Keratinocyte (primary cell): ENCODE data around the gene SYNGR1. TPM values are rescaled to one million over a fixed set of nuclear protein-coding genes. Genes with fewer than 3 reads are reported as not detected.

Experiments used
- DNase-seq: peaks from one replicate; pipeline ENCODE4 v3.0.0-alpha.2; 2011; ENCODE audit warnings: low read depth, missing footprints, low spot score
- FAIRE-seq: peaks from 2 replicates; lab custom pipeline; 2011; peaks lifted over from hg19 to GRCh38; lab: Jason Lieb, UNC
- H2AFZ ChIP-seq: 2 replicates; pipeline ENCODE4 v1.6.0; 2012; ENCODE audit warnings: low read length, control low read depth, inconsistent platforms; ENCODE audit not compliant: control insufficient read depth
- H3K27ac ChIP-seq: 2 replicates; pipeline ENCODE4 v1.5.1; 2011; ENCODE audit warnings: low read length; ENCODE audit not compliant: control insufficient read depth, insufficient read depth
- H3K27me3 ChIP-seq: 3 replicates; pipeline ENCODE4 v1.6.0; 2011; ENCODE audit warnings: low read length; ENCODE audit not compliant: control insufficient read depth, insufficient read depth; ENCODE audit errors: extremely low read depth
- H3K36me3 ChIP-seq, 2 experiments: 2 replicates in 1 of 2; 3 replicates in 1 of 2; pipeline ENCODE4 v1.5.1; 2011; ENCODE audit warnings: low read length in 2 of 2, mild to moderate bottlenecking in 1 of 2; ENCODE audit not compliant: control insufficient read depth in 2 of 2, insufficient read depth in 2 of 2; ENCODE audit errors: extremely low read depth in 1 of 2
- H3K4me1 ChIP-seq: 3 replicates; pipeline ENCODE4 v1.5.1; 2011; ENCODE audit warnings: low read length; ENCODE audit not compliant: control insufficient read depth, insufficient read depth; ENCODE audit errors: extremely low read depth
- H3K4me2 ChIP-seq: 3 replicates; pipeline ENCODE4 v1.6.0; 2011; ENCODE audit warnings: low read depth, low read length; ENCODE audit not compliant: control insufficient read depth, insufficient read depth; ENCODE audit errors: extremely low read depth
- H3K4me3 ChIP-seq, 3 experiments: fragments of 200-600 bp in 1 of 3; sonication (generic) in 1 of 3; 2 replicates in 2 of 3; 3 replicates in 1 of 3; pipeline ENCODE4 v1.5.1; 2011 to 2016; ENCODE audit warnings: low read length in 3 of 3, mild to moderate bottlenecking in 3 of 3, control low read depth in 2 of 3, inconsistent platforms in 1 of 3, low read depth in 1 of 3, mixed read lengths in 1 of 3, mixed run types in 1 of 3, moderate library complexity in 1 of 3; ENCODE audit not compliant: control insufficient read depth in 2 of 3, insufficient read depth in 2 of 3; ENCODE audit errors: extremely low read depth in 1 of 3
- H3K79me2 ChIP-seq: 2 replicates; pipeline ENCODE4 v1.6.0; 2012; ENCODE audit warnings: low read length; ENCODE audit not compliant: control insufficient read depth, insufficient read depth
- H3K9ac ChIP-seq: 3 replicates; pipeline ENCODE4 v1.6.0; 2011; ENCODE audit warnings: low read length; ENCODE audit not compliant: control insufficient read depth, insufficient read depth; ENCODE audit errors: extremely low read depth
- H3K9me1 ChIP-seq: 3 replicates; pipeline ENCODE4 v1.6.0; 2011; ENCODE audit warnings: low read length; ENCODE audit not compliant: control insufficient read depth, insufficient read depth; ENCODE audit errors: extremely low read depth
- H3K9me3 ChIP-seq: 2 replicates; pipeline ENCODE4 v1.5.1; 2012; ENCODE audit warnings: low read depth, low read length; ENCODE audit not compliant: control insufficient read depth
- H4K20me1 ChIP-seq: 3 replicates; pipeline ENCODE4 v1.6.0; 2011; ENCODE audit warnings: low read length; ENCODE audit not compliant: control insufficient read depth, insufficient read depth; ENCODE audit errors: extremely low read depth
- EZH2 ChIP-seq: IDR thresholded peaks from one replicate; pipeline ENCODE4 v1.6.1; 2012; ENCODE audit warnings: inconsistent platforms, mild to moderate bottlenecking, low read length, moderate library complexity
- dilution Hi-C: fragments of 300-500 bp; cut with MboI; formaldehyde crosslinking; loops from one replicate; pipeline ENCODE4 v1.7.0; 2020; ENCODE audit warnings: low sequenced_read_pairs; ENCODE audit not compliant: extremely low pct_ligation_motif_present
- polyA plus RNA-seq, 5 experiments: library from polyadenylated mRNA; depleted of rRNA in 3 of 5; stranded (reverse) in 3 of 5; stranded (forward) in 1 of 5; unstranded in 1 of 5; fragments of >200 nt; gene quantifications; 1 replicate in 1 of 5; 2 replicates in 3 of 5; 3 replicates in 1 of 5; pipeline versions ENCODE4 v1.2.1 to v1.2.3, GENCODE V29; 2011 to 2012; ENCODE audit warnings: missing spikeins in 2 of 5, low read depth in 1 of 5, low replicate concordance in 1 of 5
- TF ChIP-seq, protein P1 (sequence below), 3 experiments: IDR thresholded peaks in 1 of 3; conservative IDR thresholded peaks in 1 of 3; optimal IDR thresholded peaks in 1 of 3; 2 replicates in 2 of 3; 3 replicates in 1 of 3; pipeline versions ENCODE3 to v1.5.1; 2011; ENCODE audit warnings: low read length in 3 of 3, mild to moderate bottlenecking in 3 of 3, moderate library complexity in 2 of 3, control low read depth in 1 of 3, inconsistent platforms in 1 of 3; ENCODE audit not compliant: insufficient read depth in 2 of 3; ENCODE audit errors: extremely low read depth in 1 of 3

Gene SYNGR1
- polyA plus RNA-seq, 1 donor (not counting 4 experiments of a cell fraction or from before 2014, with no cell fraction given): 0.63 TPM

GRCh38 chr22:39367035-39367434 is 17.2 kb downstream of the SYNGR1 start:
- H3K27me3 ChIP-seq: peaks cover 12% of the 10 kb centered on the region
- no peak overlapping the region for H3K4me3 ChIP-seq
- no peak overlapping the region for H2AFZ ChIP-seq
- no peak overlapping the region for H3K4me2 ChIP-seq
- H3K79me2 ChIP-seq: no peaks in the 10 kb centered on the region
- H3K9me1 ChIP-seq: no peaks in the 10 kb centered on the region
- no peak for DNase-seq
- H4K20me1 ChIP-seq: no peaks in the 10 kb centered on the region
- no peak for TF ChIP-seq EZH2
- TF ChIP-seq, protein P1, sequence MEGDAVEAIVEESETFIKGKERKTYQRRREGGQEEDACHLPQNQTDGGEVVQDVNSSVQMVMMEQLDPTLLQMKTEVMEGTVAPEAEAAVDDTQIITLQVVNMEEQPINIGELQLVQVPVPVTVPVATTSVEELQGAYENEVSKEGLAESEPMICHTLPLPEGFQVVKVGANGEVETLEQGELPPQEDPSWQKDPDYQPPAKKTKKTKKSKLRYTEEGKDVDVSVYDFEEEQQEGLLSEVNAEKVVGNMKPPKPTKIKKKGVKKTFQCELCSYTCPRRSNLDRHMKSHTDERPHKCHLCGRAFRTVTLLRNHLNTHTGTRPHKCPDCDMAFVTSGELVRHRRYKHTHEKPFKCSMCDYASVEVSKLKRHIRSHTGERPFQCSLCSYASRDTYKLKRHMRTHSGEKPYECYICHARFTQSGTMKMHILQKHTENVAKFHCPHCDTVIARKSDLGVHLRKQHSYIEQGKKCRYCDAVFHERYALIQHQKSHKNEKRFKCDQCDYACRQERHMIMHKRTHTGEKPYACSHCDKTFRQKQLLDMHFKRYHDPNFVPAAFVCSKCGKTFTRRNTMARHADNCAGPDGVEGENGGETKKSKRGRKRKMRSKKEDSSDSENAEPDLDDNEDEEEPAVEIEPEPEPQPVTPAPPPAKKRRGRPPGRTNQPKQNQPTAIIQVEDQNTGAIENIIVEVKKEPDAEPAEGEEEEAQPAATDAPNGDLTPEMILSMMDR (optimal IDR thresholded peaks at IDR 0.05 in 1 of 3, IDR thresholded peaks at IDR 0.05 in 1 of 3, conservative IDR thresholded peaks at IDR 0.05 in 1 of 3; ENCODE audit: extremely low read depth in 1 of 3, insufficient read depth in 2 of 3, low read length in 3 of 3): no peak
- FAIRE-seq: no peak
- H3K9me3 ChIP-seq: peaks cover 2% of the 10 kb centered on the region
- no peak overlapping the region for H3K27ac ChIP-seq
- dilution Hi-C loops: no loop called here
- peaks cover 3% of the 10 kb centered on the region for H3K4me1 ChIP-seq
- no peak overlapping the region for H3K9ac ChIP-seq
- H3K36me3 ChIP-seq: no peaks in the 10 kb centered on the region

DNA sequence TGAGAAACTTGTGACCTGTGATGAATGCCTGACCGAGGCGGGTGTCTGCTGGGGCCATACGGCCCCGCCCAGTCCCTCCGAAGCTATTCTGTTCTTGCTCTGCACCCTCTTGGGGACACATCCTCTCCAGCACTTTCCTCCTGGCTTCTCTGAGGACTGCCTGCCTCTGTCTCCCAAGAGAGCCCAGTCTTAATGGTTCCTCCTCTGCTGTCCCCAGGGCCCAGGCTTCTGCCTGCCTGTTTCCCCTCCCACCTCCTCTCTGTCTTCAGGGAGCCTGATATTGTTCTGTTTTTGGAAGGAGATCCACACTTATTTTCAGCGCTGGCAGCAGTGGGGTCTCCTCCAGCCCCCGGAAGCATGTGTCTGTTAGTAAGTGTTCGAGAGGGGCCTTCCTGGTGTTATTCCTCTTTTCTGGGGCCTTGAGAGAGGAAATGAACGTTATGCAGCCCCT is 18.7 kb downstream of the SYNGR1 start:
- Histone ChIP-seq H3K79me2 (no peaks in the 10 kb centered on the region), H3K9ac (no peak overlapping the region), H3K36me3 (no peaks in the 10 kb centered on the region), H3K27me3 (peaks cover 7% of the 10 kb centered on the region), H3K9me1 (no peaks in the 10 kb centered on the region), H3K4me2 (no peak overlapping the region), H3K27ac (no peak overlapping the region), H3K9me3 (peaks cover 2% of the 10 kb centered on the region), H3K4me3 (no peak overlapping the region), H2AFZ (no peak overlapping the region), H3K4me1 (peaks cover 3% of the 10 kb centered on the region), H4K20me1 (no peaks in the 10 kb centered on the region)
- DNase-seq: no peak
- dilution Hi-C loops: no loop called here
- no peak for FAIRE-seq
- no peak for TF ChIP-seq EZH2
- TF ChIP-seq, protein P1 (optimal IDR thresholded peaks at IDR 0.05 in 1 of 3, IDR thresholded peaks at IDR 0.05 in 1 of 3, conservative IDR thresholded peaks at IDR 0.05 in 1 of 3; ENCODE audit: extremely low read depth in 1 of 3, insufficient read depth in 2 of 3, low read length in 3 of 3): no peak
